ENCODE results near the gene PLXNB1.

Gene PLXNB1

DNA sequence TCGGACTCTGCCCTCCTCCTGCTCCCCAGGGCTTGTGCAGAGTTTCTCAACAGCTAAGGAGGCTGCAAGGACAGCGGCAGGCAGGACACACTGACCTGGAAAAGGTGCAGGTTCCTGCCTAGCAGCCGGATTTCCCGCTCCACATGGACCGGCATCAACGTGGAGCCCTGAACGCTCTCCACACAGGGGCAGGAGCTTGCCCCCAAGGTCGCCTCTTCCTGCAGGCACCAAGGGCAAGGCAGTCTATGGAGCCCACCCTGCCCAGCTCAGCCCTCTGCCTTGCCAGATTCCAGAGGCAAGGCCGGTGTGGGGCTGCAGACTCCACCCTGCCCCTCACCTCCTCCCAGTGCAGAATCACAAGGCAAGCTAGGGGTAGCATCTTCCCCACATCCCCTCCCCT, 10.7 kb downstream of the PLXNB1 start:
- H3K4me3 ChIP-seq (ENCODE audit: low read depth, low read length), result no peak overlapping the region
- DNase-seq (ENCODE audit: low read depth), result no peak
- TF ChIP-seq, protein P1, sequence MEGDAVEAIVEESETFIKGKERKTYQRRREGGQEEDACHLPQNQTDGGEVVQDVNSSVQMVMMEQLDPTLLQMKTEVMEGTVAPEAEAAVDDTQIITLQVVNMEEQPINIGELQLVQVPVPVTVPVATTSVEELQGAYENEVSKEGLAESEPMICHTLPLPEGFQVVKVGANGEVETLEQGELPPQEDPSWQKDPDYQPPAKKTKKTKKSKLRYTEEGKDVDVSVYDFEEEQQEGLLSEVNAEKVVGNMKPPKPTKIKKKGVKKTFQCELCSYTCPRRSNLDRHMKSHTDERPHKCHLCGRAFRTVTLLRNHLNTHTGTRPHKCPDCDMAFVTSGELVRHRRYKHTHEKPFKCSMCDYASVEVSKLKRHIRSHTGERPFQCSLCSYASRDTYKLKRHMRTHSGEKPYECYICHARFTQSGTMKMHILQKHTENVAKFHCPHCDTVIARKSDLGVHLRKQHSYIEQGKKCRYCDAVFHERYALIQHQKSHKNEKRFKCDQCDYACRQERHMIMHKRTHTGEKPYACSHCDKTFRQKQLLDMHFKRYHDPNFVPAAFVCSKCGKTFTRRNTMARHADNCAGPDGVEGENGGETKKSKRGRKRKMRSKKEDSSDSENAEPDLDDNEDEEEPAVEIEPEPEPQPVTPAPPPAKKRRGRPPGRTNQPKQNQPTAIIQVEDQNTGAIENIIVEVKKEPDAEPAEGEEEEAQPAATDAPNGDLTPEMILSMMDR (IDR thresholded peaks at IDR 0.05; ENCODE audit: control insufficient read depth, extremely low read depth, insufficient read depth), result no peak

DNA sequence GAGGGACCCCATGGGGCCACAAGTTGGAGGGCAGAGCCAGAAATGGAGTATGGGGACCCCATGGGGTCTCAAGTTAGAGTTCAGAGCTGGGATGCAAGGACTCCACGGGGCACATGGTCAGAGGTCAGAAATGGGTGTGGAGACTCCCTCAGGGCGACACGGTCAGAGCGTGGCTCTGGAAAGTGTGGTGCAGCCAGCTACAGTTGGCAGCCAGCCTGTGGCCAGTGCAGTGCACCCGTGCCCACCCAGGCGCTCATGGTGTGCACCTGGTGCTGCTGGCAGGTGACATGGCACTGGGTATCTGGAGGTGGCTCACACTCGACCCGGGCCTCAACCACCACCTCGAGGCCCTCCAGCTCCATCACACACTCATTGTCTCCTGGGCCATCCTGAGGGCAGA, 11.2 kb downstream of the PLXNB1 start:
- no peak for DNase-seq (ENCODE audit: low read depth)
- TF ChIP-seq, protein P1 (IDR thresholded peaks at IDR 0.05; ENCODE audit: control insufficient read depth, extremely low read depth, insufficient read depth), result no peak

DNA sequence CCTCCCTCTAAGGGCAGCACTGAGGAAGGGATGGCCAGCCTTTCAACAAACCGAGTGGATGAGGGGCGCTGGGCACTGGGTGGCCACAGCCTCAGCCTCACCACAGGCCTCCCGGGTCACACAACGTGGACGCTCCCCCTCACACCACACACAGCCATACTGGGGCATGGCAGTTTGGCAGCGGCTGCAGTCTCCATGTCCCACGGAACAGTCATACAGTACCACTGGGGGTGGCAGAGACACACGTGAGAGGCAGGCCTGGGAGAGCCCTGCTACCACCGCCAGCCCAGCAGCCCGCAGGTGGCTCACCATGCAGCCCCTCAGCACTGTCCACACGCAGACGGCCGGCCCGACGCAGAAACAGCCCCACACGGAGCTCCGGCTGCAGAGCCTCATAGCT, 11.7 kb downstream of the PLXNB1 start:
- TF ChIP-seq, protein P1 (IDR thresholded peaks at IDR 0.05; ENCODE audit: control insufficient read depth, extremely low read depth, insufficient read depth), result no peak
- no peak for DNase-seq (ENCODE audit: low read depth)
- no peak overlapping the region for H3K4me3 ChIP-seq (ENCODE audit: low read depth, low read length)

More for the DNA sequence above, 11.2 kb downstream of the PLXNB1 start:
- H3K4me3 ChIP-seq (ENCODE audit: low read depth, low read length), result no peak overlapping the region

DNA sequence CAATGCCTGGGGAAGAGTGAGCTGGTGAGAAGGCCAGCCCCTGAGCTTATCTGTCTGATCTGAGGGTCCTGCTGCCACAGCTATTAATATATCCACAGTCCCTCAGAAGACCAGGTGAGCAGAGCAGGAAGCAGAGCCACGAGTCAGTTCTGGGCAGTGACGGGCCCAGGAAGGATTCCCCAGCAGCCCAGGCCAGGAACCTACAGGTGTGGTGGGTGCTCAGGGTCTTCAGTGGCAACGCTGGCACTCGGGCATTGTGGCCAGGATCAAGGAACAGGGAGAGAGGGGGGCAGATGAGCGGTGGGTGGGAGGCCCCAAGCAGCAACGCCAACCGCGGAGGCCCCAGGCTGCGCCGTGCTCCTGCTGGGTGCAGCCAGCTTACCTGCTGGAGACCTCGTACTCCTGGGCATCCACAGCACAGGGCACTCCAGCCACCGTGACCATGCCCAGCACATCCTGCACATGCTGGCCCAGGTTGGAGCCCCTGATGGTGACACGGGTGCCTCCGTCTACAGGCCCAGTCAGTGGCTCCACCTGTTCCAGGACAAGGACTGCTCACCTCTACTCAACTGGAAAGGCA, 12.3 kb downstream of the PLXNB1 start:
- H3K4me3 ChIP-seq (ENCODE audit: low read depth, low read length), result no peak overlapping the region
- no peak for DNase-seq (ENCODE audit: low read depth)
- TF ChIP-seq, protein P1 (IDR thresholded peaks at IDR 0.05; ENCODE audit: control insufficient read depth, extremely low read depth, insufficient read depth), result no peak

DNA sequence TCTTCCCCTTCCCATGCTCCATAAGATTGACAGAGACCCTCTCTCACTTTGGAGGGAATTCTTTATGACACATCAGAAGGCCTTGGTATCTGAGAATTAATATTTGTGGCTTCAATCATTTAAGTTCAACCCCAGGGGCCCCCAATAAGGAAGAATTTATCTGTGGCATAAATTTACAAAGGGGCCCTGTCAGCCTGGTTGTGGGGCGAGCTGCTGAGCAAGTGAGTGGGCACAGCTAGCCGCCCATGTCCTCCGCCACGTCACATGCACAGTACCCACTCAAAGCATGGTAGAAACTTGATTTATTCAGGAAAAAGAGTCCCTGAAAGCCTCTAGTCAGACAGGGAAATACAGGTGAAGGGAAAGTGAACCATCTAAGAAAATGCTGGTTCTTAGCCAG, 13.3 kb downstream of the PLXNB1 start:
- H3K4me3 ChIP-seq (ENCODE audit: low read depth, low read length), result no peak overlapping the region
- DNase-seq (ENCODE audit: low read depth), result no peak
- TF ChIP-seq, protein P1 (IDR thresholded peaks at IDR 0.05; ENCODE audit: control insufficient read depth, extremely low read depth, insufficient read depth), result no peak

DNA sequence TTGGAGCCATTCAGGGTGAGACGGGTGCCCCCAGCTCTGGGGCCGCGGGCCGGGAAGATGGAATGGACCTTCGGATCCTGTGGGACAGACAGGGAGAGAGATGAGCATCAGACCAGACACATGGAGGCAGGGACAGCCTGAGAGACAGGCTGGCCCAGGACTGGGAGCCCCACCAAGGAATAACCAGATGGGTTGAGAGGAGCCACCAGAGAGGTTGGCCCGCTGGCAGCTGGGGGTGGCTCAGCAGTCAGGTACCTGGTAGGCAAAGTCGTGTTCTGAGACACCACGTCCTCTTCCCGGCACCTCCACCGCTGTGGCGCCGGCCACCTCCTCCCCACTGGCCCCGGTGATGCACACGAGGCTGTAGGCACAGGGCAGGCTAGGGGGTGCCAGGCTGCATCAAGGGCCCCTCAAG, 13.8 kb downstream of the PLXNB1 start:
- DNase-seq (ENCODE audit: low read depth), result no peak
- H3K4me3 ChIP-seq (ENCODE audit: low read depth, low read length), result no peak overlapping the region
- TF ChIP-seq, protein P1 (IDR thresholded peaks at IDR 0.05; ENCODE audit: control insufficient read depth, extremely low read depth, insufficient read depth), result no peak

All from LNCaP clone FGC (cell line).